Mammary epithelial cell (primary cell): ENCODE measurements around the gene SLC38A1.

Experiments used
- EZH2 ChIP-seq: IDR thresholded peaks from 2 replicates; pipeline ENCODE4 v1.6.1; 2012; ENCODE audit warnings: low read length, inconsistent platforms, borderline replicate concordance
- TF ChIP-seq, protein P1 (sequence below), 2 donors: IDR thresholded peaks in 1 of 2; conservative IDR thresholded peaks in 1 of 2; 2 replicates each; pipeline ENCODE4 v1.5.1; 2011 to 2012; ENCODE audit warnings: inconsistent platforms in 2 of 2, low read length in 2 of 2, mild to moderate bottlenecking in 2 of 2, control low read depth in 1 of 2, low read depth in 1 of 2; ENCODE audit not compliant: insufficient read depth in 1 of 2; ENCODE audit errors: extremely low read depth in 1 of 2

- TF ChIP-seq, protein P1, sequence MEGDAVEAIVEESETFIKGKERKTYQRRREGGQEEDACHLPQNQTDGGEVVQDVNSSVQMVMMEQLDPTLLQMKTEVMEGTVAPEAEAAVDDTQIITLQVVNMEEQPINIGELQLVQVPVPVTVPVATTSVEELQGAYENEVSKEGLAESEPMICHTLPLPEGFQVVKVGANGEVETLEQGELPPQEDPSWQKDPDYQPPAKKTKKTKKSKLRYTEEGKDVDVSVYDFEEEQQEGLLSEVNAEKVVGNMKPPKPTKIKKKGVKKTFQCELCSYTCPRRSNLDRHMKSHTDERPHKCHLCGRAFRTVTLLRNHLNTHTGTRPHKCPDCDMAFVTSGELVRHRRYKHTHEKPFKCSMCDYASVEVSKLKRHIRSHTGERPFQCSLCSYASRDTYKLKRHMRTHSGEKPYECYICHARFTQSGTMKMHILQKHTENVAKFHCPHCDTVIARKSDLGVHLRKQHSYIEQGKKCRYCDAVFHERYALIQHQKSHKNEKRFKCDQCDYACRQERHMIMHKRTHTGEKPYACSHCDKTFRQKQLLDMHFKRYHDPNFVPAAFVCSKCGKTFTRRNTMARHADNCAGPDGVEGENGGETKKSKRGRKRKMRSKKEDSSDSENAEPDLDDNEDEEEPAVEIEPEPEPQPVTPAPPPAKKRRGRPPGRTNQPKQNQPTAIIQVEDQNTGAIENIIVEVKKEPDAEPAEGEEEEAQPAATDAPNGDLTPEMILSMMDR (conservative IDR thresholded peaks at IDR 0.05 in 1 of 2, IDR thresholded peaks at IDR 0.05 in 1 of 2; ENCODE audit: extremely low read depth in 1 of 2, insufficient read depth in 1 of 2, low read depth in 1 of 2, low read length in 2 of 2) = no peak
- TF ChIP-seq EZH2 = no peak
These were observed 114.4 kb downstream of the SLC38A1 start for GRCh38 chr12:46154221-46154985.
